K562 (cell line): Measurements from ENCODE around the gene EGLN3. TPM values are rescaled to one million over a fixed set of nuclear protein-coding genes. Genes with fewer than 3 reads are reported as not detected.
A peak's percentile ranks its signal among the peaks of the same experiment; 100 is the strongest.

Experiments
- CBX1 ChIP-seq: sonication (generic); IDR thresholded peaks from 2 replicates; pipeline ENCODE4 v1.6.1; 2016; ENCODE audit warnings: antibody characterized with exemption, low read depth, mild to moderate bottlenecking
- CCNT2 ChIP-seq: IDR thresholded peaks from 2 replicates; pipeline ENCODE4 v1.6.1; 2011; ENCODE audit warnings: borderline replicate concordance, low read depth, mild to moderate bottlenecking, moderate library complexity, mixed read lengths, low read length; ENCODE audit not compliant: insufficient read length; ENCODE audit errors: extremely low read depth
- CREM ChIP-seq: IDR thresholded peaks from 2 replicates; pipeline ENCODE4 v1.6.1; 2014; ENCODE audit warnings: antibody characterized with exemption, low read depth
- EP300 ChIP-seq: IDR thresholded peaks from 2 replicates; pipeline ENCODE4 v1.6.1; 2012; ENCODE audit warnings: low read length, improper control_type of control experiment
- FOXJ2 ChIP-seq: fragments of 200-800 bp; sonication (Bioruptor generic); IDR thresholded peaks from 2 replicates; pipeline ENCODE4 v1.6.1; 2016; ENCODE audit warnings: missing genetic modification characterization, missing compliant biosample characterization
- FOXK2 ChIP-seq, 2 experiments: fragments of 450-650 bp; IDR thresholded peaks in 1 of 2; conservative IDR thresholded peaks in 1 of 2; 2 replicates each; pipeline ENCODE4 v1.6.1; 2016; ENCODE audit warnings: low read depth in 2 of 2, mild to moderate bottlenecking in 1 of 2
- MAFG ChIP-seq: fragments of 450-650 bp; conservative IDR thresholded peaks from 2 replicates; pipeline ENCODE4 v1.6.1; 2016; ENCODE audit warnings: missing genetic modification characterization, missing compliant biosample characterization
- MCM5 ChIP-seq: fragments of 450-650 bp; IDR thresholded peaks from 2 replicates; pipeline ENCODE4 v1.6.1; 2016; ENCODE audit warnings: low read depth
- MEIS2 ChIP-seq: fragments of 450-650 bp; IDR thresholded peaks from 2 replicates; pipeline ENCODE4 v1.6.1; 2014; ENCODE audit warnings: mild to moderate bottlenecking; ENCODE audit not compliant: partially characterized antibody
- MLLT1 ChIP-seq, 2 experiments: fragments of 450-650 bp; IDR thresholded peaks; 2 replicates each; pipeline ENCODE4 v1.6.1; 2016
- PTTG1 ChIP-seq: fragments of 450-650 bp; IDR thresholded peaks from 2 replicates; pipeline ENCODE4 v1.6.1; 2016; ENCODE audit warnings: low read depth, mild to moderate bottlenecking, missing genetic modification characterization, missing compliant biosample characterization
- RBM34 ChIP-seq: fragments of 200-400 bp; formaldehyde crosslinking; IDR thresholded peaks from 2 replicates; pipeline ENCODE4 v1.6.1; 2018; ENCODE audit warnings: low read length, borderline replicate concordance; ENCODE audit not compliant: insufficient read depth
- RFX5 ChIP-seq: IDR thresholded peaks from 2 replicates; pipeline ENCODE4 v1.6.1; 2011; ENCODE audit warnings: low read depth, mild to moderate bottlenecking, improper control_type of control experiment, low read length
- RNF2 ChIP-seq: sonication (generic); IDR thresholded peaks from 2 replicates; pipeline ENCODE4 v1.6.1; 2016
- SIN3B ChIP-seq: fragments of 450-650 bp; IDR thresholded peaks from 2 replicates; pipeline ENCODE4 v1.6.1; 2017; ENCODE audit warnings: low read depth, mild to moderate bottlenecking, moderate library complexity
- SMARCE1 ChIP-seq: fragments of 450-650 bp; IDR thresholded peaks from 2 replicates; pipeline ENCODE4 v1.7.1; 2016; ENCODE audit warnings: mild to moderate bottlenecking
- SP2 ChIP-seq: IDR thresholded peaks from 2 replicates; pipeline ENCODE4 v1.6.1; 2011; ENCODE audit warnings: mild to moderate bottlenecking, low read depth, low read length, moderate library complexity; ENCODE audit not compliant: poor library complexity, severe bottlenecking; ENCODE audit errors: extremely low read depth
- TGIF2 ChIP-seq: sonication (generic); formaldehyde crosslinking; IDR thresholded peaks from 2 replicates; pipeline ENCODE4 v1.8.1; 2022; ENCODE audit warnings: mild to moderate bottlenecking, missing genetic modification reagents, moderate library complexity
- TOE1 ChIP-seq, 2 experiments: fragments of 450-650 bp in 1 of 2; sonication (generic) in 1 of 2; formaldehyde crosslinking in 1 of 2; IDR thresholded peaks; 2 replicates each; pipeline versions ENCODE4 v1.7.1 to v1.8.0; 2016 to 2022; ENCODE audit warnings: borderline replicate concordance in 2 of 2, mild to moderate bottlenecking in 2 of 2, antibody characterized with exemption in 1 of 2, inconsistent platforms in 1 of 2, low read depth in 1 of 2, missing genetic modification reagents in 1 of 2, moderate library complexity in 1 of 2
- ZBTB1 ChIP-seq: sonication (generic); formaldehyde crosslinking; IDR thresholded peaks from 2 replicates; pipeline ENCODE4 v1.8.1; 2023; ENCODE audit warnings: missing genetic modification reagents, low read depth, mild to moderate bottlenecking, borderline replicate concordance
- ZNF592 ChIP-seq: fragments of 450-650 bp; IDR thresholded peaks from 2 replicates; pipeline ENCODE4 v1.6.1; 2017; ENCODE audit warnings: antibody characterized with exemption, mild to moderate bottlenecking
- ZNF668 ChIP-seq: fragments of 250-450 bp; sonication (Bioruptor Pico); IDR thresholded peaks from 2 replicates; pipeline ENCODE4 v1.8.0; 2022; ENCODE audit warnings: mild to moderate bottlenecking, inconsistent platforms
- ZNF717 ChIP-seq: fragments of 250-450 bp; sonication (Bioruptor Pico); IDR thresholded peaks from 2 replicates; pipeline ENCODE4 v1.5.0; 2021
- polyA plus RNA-seq, 8 experiments: library from polyadenylated mRNA; depleted of rRNA in 4 of 8; stranded (reverse) in 5 of 8; unstranded in 3 of 8; fragments of >200 nt; fragmentation: Nextera tagmentation in 2 of 8; fragmentation: Illumina TruSeq in 1 of 8; extraction: Ambion mirVana in 2 of 8; extraction: Trizol in 1 of 8; gene quantifications; 2 replicates each; pipeline versions ENCODE4 v1.2.1 to v1.2.3, GENCODE V29; 2011 to 2014; ENCODE audit warnings: inconsistent platforms in 1 of 8, missing spikeins in 1 of 8
- total RNA-seq, 7 experiments: library from RNA; depleted of rRNA in 6 of 7; stranded (reverse); fragments of >200 nt in 6 of 7; fragmentation: Illumina TruSeq in 2 of 7; extraction: Trizol in 2 of 7; gene quantifications; 2 replicates each; pipeline versions ENCODE4 v1.2.1 to v1.2.3, GENCODE V29; 2011 to 2021; ENCODE audit warnings: low replicate concordance in 1 of 7

EGLN3 gene
- total and polyA plus RNA-seq, 9 of the 15 experiments (the other 6 are each of a cell fraction or from before 2014, with no cell fraction given): 2.5 to 87.6 (median 5.8) TPM

- TF ChIP-seq ZNF717 (CRISPR knock-in tag): no peak
- TF ChIP-seq ZNF592: peak; percentile 12
- 0 out of 2 replicates have a peak, but pooled peaks have one; percentile 16 for TF ChIP-seq CREM
- TF ChIP-seq FOXJ2 (tag): peak; percentile 60
- TF ChIP-seq ZBTB1 (CRISPR knock-in tag): no peak
- no peak for TF ChIP-seq MCM5
- TF ChIP-seq RBM34: no peak
- no peak for TF ChIP-seq RFX5
- TF ChIP-seq SP2: no peak
- TF ChIP-seq CCNT2: peak; percentile 93
- TF ChIP-seq SIN3B: no peak
- TF ChIP-seq TOE1 (IDR thresholded peaks at IDR 0.05; ENCODE audit: borderline replicate concordance): peak; percentile 97
- no peak for TF ChIP-seq TOE1 (CRISPR knock-in tag; IDR thresholded peaks at IDR 0.05; ENCODE audit: borderline replicate concordance, low read depth)
- TF ChIP-seq MAFG (tag): peak; percentile 96
- TF ChIP-seq FOXK2 (conservative IDR thresholded peaks at IDR 0.05 in 1 of 2, IDR thresholded peaks at IDR 0.05 in 1 of 2; ENCODE audit: low read depth in 2 of 2): peak; percentile 42 to 57
- peak in 1 of 2 experiments; percentile 71; a peak in 2 of 4 replicates for TF ChIP-seq MLLT1 (IDR thresholded peaks at IDR 0.05)
- TF ChIP-seq CBX1: no peak
- peak; percentile 27; the same call in 1 of the 2 replicates for TF ChIP-seq RNF2
- TF ChIP-seq MEIS2: peak; percentile 45
- TF ChIP-seq EP300: peak; percentile 92
- no peak for TF ChIP-seq TGIF2 (CRISPR knock-in tag)
- no peak for TF ChIP-seq ZNF668 (CRISPR knock-in tag)
- TF ChIP-seq PTTG1 (tag): no peak
- peak; percentile 92 for TF ChIP-seq SMARCE1
Measured at GRCh38 chr14:33916663-33917565, 34.0 kb downstream of the EGLN3 start (continued).
